Inflammatory macrophage (primary cell): ENCODE data around the gene SLC19A3.
"Not testable (repeated sequence)": the region's sequence is repeated elsewhere in the genome, so short reads cannot be mapped to it uniquely, and the experiment has no call there.

Experiments used
- DNase-seq, 2 donors: peaks; one replicate each; pipeline ENCODE4 v3.0.0-alpha.2; 2020 to 2022

Gene SLC19A3

GRCh38 chr2:227703280-227703732, 14.5 kb downstream of the SLC19A3 start:
- DNase-seq: no peak

GRCh38 chr2:227701556-227701955, 16.3 kb downstream of the SLC19A3 start:
- DNase-seq: no peak

DNA sequence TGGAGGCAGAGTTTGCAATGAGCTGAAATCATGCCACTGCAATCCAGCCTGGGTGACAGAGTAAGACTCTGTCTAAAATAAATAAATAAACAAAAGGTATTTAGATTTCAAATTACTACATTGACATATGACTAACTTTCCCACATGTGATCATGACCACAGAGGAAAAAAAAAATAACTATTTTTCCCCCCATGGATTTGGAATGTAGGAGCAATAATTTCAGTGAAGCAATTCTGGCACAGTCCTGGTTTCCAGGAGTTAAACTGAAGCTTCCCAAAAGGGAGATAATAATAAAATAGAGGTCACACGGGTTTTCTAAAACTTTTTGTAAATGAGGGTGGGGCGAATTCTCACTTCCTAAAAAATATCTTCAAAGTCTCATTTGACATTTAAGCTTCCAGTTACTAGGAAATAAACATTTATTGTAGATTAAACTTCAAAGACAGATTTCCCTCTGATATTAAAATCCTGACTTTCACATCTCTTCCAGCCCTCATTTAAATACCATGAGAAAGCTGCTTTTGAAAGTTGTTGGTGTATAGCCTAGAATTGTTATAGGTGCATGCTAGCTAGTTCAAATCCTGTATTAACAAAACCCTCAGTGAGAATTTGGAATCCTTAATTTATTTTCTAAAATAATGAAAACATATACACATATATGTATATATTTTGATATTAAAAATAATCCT, 20.7 kb downstream of the SLC19A3 start:
- no peak for DNase-seq

DNA sequence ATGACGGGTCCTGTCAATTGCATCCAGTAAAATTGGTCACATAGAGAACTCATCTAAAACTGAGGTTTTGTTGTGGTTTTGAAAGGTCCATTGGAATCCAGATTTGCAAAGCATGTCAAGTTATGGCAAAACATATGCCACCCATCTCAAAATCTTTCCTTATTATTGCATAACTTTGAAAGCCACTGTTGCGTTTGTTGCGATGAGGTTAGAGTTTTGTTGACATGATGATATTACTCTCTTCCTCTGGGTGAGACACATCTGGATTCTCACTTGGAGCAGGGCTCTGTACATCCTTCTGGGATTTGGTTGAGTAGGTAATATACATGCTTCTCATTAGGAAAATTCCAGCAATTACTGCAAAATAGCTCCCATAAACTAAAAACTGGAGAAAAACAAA, 30.6 kb downstream of the SLC19A3 start:
- DNase-seq: no peak

- DNase-seq: no peak
Measured at GRCh38 chr2:227684258-227684657, 33.6 kb downstream of the SLC19A3 start.

DNA sequence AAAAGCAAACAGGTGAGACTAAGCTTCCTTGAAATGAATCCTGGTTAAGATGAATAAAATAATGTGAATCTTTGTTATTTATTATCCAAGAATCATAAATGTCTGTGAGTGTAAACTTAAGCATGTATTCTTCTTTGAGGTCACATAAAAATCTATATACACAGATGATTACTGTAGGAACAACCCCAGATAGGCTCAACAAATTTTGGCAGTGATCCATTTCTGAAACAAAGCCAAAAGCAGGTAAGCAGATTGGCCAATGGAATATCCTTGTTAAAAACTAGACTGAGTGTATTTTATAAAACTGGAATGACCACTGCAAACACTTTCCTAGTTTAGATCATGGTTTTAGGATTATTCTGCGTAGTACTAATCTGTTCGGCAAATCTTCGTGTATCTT, 39.9 kb downstream of the SLC19A3 start:
- DNase-seq: no peak

GRCh38 chr2:227674485-227674884, 43.3 kb downstream of the SLC19A3 start:
- DNase-seq: no peak

- peak; percentile 40 to 54 for DNase-seq
Measured at GRCh38 chr2:227673620-227674019, 44.2 kb downstream of the SLC19A3 start.

GRCh38 chr2:227671170-227671905, 46.5 kb downstream of the SLC19A3 start:
- DNase-seq: peak in 1 of 2 donors; percentile 39

GRCh38 chr2:227666631-227667170, 51.1 kb downstream of the SLC19A3 start, which contains the start of gene SCYGR5:
TSS of gene SCYGR5 (plus strand) at chr2:227666804. CDS start at chr2:227666804, 0 bp downstream.
- not testable (repeated sequence) for DNase-seq

DNA sequence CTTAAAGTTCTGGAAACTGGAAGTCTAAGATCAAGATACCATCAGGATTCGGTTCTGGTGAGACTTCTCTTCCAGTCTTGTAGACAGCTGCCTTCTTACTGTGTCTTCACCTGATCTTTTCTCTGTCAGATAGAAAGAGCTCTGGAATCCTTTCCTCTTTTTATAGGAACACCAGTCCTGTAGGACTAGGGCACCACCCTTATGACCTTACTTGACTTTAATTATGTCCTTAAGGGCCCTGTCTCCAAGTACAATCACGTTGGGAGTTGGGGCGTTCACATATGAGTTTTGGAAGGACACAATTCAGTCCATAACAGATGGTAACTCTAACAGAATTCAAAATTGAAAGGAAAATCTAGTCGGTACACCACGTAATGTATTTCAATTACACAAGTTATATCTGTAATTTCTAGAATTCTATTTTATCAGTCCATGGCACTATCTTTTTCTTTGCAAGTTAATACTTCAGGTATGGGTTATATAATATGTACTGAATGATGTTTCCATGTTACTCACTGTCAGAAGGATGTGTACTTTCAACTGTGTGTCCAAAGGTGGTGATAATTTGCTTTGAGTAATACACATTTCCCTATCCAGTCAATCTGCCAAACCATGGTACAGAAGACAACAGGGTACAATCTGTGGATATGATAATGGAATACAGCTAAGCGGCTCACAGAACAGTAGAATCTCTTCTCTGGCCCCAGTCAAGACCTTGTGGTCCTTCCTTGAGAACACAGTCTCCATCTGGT, 52.5 kb downstream of the SLC19A3 start:
- no peak for DNase-seq

- no peak for DNase-seq
Measured at GRCh38 chr2:227661827-227662226, 56.0 kb downstream of the SLC19A3 start.

- no peak for DNase-seq
Measured at GRCh38 chr2:227661025-227661649, 56.7 kb downstream of the SLC19A3 start.

DNA sequence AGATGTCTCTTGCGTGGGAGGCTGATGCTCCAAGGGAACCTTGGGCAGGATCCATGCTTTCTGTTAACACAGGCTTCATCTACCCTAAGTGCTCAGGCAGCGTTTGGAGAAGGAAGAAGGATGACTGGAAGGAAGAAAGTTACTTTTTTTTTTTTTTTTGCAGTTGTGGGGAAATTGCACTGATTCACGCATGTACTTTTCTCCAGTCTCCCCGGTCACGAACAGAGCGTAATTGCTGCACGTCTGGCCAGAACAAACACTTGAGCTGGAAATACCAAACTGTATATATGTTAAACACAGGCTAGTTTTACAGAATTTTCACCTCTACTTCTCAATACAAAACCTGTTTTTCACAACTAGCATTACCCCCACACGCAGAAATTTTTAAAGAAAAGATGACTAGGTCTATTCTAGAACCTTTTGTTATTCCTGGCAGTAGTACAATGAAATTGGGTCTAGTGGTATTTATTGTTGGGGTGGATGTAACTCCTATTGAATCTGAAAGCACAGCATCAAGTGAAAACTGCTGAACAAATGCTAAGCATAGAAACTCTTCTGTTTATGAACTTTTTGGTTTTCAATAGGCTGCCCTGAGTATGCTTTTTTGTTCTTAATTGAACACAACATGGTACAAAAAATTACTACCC, 60.5 kb downstream of the SLC19A3 start:
- DNase-seq: no peak

GRCh38 chr2:227655454-227655853, 62.4 kb downstream of the SLC19A3 start:
- DNase-seq: peak; percentile 70 to 76

DNA sequence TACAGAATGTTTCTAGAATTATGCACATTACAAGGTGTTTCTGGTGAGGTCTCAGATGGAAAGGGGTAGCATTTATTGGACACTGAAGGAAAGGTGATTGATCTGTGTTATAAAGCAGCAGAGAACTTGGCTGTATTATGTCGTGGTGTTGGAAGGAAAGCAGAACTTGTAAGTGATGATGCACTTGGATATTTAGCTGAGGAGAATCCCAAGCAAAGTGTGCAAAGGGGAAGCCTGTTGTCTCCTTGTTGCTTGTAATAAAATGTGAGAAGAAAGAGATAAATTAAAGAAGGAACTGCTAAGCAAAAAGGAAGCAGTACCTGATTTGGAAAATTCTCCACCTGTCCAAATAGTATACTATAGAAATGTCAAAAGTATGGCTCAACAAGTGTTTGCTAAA, 63.4 kb downstream of the SLC19A3 start:
- peak; percentile 2 to 7 for DNase-seq

DNA sequence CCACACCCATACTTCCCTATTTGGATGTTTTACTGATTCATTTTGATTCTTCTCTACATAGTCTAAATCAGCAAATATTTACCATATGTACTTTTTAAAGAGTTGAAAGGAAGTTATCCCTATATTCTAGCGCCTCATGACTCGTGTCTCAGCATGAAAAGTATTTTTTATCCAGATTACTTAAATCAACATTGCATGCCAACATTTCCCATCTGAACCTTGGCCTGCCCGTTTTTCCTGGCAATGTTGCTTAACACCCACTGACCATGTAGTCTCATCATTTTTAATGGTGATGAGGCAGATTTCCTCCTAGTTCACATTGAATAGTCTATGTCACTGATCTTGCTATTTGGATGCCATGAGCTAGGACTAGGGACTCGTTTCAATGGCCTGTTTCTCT, 64.4 kb downstream of the SLC19A3 start:
- DNase-seq: peak in 1 of 2 donors; percentile 14

DNA sequence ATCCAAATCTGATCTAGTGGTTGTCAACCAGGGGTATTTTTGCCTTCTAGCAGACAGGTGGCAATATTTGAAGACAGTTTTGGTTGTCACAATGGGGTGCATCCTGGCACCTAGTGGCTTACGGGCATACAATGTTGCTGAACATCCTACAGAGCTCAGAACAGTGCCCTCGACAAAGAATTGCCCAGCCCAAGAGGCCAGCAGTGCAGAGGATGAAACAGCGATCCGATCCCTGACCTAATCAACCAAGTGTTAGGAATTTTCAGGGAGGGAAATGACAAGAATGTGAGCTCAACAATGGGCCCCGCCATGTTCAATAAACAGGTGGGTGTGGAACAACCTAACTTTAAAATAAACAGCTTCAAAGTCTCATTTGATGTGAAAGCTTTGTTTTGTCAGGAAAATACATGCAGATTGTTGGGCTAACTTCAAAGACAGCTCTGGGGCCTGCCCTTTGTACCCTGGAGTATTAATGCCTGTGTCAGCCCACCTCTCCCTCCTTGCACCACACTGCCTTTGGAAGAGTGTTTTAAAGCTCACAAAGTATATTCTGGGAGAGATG, 73.8 kb downstream of the SLC19A3 start:
- DNase-seq: no peak

GRCh38 chr2:227642656-227643055, 75.2 kb downstream of the SLC19A3 start:
- no peak for DNase-seq

GRCh38 chr2:227634201-227634600, 83.6 kb downstream of the SLC19A3 start:
- no peak for DNase-seq
